Superior temporal gyrus (tissue), 1 donor: Measurements from ENCODE around the gene TCF15.
"Not testable (repeated sequence)": the region's sequence is repeated elsewhere in the genome, so short reads cannot be mapped to it uniquely, and the experiment has no call there.

Experiments
- DNase-seq: peaks from one replicate; pipeline ENCODE4 v3.0.0-alpha.2; 2016; ENCODE audit errors: extremely low spot score

Gene TCF15

DNA sequence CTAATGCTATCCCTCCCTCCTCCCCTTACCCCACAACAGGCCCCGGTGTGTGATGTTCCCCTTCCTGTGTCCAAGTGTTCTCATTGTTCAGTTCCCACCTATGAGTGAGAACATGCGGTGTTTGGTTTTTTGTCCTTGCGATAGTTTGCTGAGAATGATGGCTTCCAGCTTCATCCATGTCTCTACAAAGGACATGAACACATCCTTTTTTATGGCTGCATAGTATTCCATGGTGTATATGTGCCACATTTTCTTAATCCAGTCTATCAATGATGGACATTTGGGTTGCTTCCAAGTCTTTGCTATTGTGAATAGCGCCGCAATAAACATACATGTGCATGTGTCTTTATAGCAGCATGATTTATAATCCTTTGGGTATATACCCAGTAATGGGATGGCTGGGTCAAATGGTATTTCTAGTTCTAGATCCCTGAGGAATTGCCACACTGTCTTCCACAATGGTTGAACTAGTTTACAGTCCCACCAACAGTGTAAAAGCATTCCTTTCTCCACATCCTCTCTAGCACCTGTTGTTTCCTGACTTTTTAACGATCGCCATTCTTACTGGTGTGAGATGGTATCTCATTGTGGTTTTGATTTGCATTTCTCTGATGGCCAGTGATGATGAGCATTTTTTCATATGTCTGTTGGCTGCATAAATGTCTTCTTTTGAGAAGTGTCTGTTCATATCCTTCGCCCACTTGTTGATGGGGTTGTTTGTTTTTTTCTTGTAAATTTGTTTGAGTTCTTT is 31.0 kb downstream of the TCF15 start:
- not testable (repeated sequence) for DNase-seq

DNA sequence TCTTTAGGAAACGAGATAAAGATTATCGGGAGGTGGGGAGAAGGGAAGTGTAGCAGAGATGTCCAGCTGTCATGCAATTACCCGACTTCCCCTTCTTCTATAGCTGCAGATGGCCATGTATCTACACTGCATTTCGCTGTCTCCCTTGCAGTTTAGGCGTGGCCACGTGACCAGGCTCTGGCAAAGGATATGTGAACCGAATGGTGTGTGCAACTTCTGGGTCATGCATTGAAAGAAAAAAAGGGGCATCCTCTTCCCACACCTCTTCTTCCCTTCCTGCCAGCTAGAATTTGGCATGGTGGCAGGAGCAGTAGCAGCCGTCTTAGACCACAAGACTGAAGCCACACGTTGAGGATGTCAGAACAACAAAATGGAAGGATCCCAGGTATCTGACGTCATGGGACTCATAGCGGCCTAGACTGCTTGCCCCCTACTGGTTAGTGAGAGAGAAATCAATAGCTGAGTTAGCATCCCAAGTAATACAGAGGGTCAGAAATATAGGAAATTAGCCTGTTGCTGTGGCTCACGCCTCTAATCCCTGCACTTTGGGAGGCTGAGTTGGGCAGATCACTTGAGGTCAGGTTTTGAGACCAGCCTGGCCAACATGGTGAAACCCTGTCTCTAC is 32.8 kb downstream of the TCF15 start:
- no peak for DNase-seq

- DNase-seq = no peak
Measured at GRCh38 chr20:576156-576555, 34.0 kb downstream of the TCF15 start.

DNA sequence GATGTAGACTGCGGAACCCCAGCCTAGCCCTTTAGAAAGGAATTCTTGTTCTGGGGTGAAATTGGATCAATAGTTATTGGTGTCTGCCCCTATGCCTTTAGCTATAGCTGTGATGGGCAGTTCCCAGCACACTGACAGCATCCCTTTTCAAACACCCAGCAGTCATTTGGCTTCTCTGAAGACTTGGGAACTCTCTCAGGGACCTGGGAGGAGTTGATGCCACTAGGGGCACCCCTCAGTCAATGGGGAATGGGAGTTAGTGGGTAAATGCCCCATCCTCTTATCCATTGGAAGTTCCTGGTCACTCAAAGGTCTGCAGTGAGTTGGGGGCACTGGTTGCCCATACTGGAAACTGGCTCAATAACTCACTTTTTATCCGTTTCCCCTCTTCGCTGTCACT is 34.9 kb downstream of the TCF15 start:
- DNase-seq = no peak

DNA sequence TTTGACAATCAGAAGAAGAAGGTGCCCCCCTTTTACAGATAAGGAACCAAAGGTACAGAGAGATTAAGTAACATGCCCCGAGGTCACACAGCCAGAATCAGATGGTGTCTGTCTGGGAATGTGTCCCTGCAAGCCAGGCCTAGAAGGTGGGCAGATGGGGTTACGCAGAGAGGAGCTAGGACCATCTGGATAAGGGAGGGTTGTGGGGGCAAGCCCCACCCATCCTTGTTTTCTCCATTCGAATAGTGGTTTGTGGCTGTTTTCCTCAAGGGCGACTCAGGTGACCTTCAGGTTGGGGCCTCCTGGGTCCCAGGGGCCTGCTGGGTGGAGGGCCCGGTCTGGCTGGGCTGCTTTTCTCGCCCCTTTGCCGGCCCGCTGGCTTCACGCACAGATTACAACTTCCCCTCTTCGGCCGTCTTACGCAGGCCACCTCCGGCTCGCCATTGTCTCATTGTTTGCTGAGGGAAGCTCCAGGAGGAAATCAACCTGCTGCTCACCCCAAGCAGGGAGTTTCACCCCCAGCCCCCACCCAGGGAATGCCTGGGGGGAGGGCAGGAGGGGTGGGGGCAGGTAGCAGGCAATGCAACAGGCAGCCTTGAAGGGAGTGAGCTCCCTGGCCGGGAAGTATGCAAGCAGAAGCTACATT is 35.7 kb downstream of the TCF15 start:
- no peak for DNase-seq

- no peak for DNase-seq
Measured at GRCh38 chr20:573414-574296, 36.5 kb downstream of the TCF15 start.

DNA sequence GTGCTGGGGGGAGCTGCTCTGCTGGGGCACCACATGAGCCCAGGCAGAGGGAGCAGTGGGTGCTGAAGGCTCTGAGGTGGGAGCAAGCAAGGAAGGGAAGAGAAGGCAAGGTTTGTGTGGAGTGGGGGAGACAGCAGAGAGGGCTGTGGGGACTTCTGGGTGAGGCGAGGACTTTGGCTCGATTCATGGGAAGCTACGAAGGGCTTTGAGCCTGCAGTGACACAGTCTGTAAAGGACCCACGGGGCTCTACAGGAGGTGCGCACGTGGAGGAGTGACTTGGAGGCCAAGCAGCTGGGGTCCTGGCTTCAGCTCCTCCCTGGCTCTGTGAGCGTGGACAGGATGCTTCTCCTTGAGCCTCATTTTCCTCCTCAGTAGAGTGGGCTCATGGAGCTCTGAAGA is 37.4 kb downstream of the TCF15 start:
- no peak for DNase-seq

DNA sequence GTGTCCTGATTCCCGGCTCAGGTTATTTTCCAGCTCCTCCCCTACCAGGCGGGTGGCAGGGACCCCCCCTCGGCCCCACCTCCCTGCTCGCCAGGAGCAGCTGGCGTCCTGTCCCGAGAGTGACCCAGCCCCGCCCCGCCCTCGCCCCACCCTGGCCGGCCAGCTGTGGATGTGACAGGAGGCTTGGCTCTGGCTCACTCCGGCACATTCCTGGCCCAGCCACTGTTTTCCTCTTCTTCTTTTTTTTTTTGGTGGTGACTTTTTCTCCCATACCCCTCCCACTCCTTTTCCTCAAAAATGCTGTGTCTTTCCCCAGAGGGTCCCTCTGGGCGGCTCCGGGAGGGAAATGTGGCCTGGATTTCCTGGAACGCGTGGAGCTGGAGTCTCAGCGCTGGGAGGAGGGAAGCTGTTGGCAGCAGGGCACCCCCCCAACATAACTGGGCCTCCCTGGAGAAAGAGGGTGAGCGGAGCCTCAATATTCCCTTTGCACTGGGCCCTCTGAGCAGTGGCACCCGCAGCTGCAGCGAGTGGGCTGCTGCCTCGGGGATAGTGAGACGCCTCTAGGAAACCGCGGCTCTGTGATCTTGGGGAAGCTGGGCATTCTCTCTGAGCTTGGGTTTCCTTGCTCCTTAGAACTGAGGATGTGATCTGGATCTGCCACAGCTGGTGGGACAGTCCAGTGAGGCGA is 38.2 kb downstream of the TCF15 start:
- no peak for DNase-seq

GRCh38 chr20:568673-569415 is 41.3 kb downstream of the TCF15 start:
- DNase-seq = no peak

GRCh38 chr20:568097-568652 is 41.9 kb downstream of the TCF15 start:
- DNase-seq = no peak

- no peak for DNase-seq
Measured at GRCh38 chr20:564192-564591, 45.9 kb downstream of the TCF15 start.

GRCh38 chr20:563187-563586 is 46.9 kb downstream of the TCF15 start:
- DNase-seq = no peak

DNA sequence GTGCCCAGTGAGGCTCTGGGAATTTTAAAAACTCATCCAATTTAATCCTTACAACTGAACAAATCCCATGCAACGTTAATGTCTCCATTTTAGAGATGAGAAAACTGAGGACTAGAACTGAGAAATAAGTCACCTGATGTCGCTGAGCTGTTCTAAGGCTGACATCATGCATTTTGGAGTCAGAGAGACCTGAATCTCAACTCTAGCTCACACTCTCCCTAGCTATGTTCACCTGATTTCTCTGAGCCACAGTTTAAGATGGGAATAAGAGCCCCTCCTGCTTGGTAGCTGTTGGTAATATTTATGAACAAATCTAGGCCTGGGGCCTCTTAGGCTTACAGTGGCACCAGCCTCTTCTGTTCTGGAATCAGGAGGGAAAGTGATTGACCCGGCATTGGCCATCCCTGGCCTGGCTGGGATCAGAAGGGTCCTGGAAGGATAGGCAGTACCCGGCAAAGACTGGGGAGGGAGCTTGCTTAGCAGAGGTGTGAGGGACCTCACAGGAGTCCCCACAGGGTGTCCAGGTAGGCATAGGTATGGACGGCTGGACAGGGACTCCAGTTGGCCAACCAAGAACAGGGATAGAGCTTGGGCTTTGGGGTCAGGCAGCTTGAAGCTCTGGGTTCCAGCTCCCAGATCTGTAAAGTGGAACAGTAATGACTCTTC is 47.7 kb downstream of the TCF15 start:
- no peak for DNase-seq

- DNase-seq = peak; percentile 89
Measured at GRCh38 chr20:561437-562231, 48.5 kb downstream of the TCF15 start.

DNA sequence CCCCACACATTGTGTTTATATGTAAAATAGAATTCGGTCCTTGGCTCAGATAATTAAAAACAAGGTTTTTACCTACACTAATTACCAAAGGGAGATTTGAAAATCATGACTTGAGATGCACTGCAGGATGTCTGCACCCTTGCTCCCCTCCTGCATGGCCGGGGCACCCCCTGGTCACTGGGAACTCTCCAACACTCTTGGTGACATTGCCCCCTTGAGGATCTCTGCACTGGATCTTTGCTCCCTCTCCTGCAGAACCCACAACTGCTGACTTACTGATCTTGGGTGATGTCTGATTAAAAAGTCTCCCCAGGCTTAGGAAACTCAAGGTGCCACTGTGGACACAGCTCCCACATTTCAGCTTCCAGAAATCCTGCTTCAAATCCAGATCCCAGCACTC is 49.4 kb downstream of the TCF15 start:
- DNase-seq = no peak

- no peak for DNase-seq
Measured at GRCh38 chr20:558117-558516, 52.0 kb downstream of the TCF15 start.

DNA sequence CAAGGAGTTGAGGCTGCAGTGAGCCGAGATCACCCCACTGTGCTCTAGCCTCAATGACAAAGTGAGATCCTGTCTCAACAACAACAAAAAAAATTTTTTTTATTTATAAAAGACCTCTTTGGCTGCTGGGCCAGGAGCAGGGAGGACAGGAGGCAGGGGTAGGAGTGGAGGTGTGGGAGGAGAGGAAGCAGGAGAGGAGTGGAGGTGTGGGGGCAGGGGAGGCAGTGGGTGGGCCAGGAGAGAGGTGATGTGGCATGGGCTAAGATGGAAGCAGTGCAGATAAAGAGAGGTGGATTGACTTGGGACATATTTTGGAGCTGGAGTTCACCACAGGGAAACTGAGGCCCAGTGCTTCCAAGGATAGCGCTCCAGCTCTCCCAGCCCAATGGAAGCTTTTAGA is 53.1 kb downstream of the TCF15 start:
- DNase-seq = no peak

DNA sequence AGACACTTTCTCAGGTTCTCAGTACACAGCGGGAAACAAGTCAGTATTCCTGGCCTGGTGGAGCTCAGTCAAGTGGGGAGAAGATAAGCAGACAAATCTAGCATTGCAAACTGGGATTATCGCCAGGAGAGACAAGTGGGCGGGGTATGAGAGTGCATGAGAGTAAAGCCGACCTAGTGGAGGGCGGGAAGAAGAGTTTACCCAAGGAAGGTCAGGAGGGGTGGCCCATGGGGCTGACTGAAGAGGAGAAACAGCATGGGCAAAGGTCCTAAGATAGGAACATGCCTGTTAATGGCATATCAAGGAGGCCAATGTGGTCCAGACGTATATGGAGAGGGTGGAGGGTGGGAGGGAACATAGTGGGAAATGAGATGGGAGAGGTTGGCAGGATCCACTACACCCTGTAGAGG is 54.1 kb downstream of the TCF15 start:
- DNase-seq = no peak
